H1 (cell line): ENCODE results near the gene POLR1G. TPM values are rescaled to one million over a fixed set of nuclear protein-coding genes. Genes with fewer than 3 reads are reported as not detected.

Source experiments
- CTCF ChIA-PET: fragments of 300-600 bp; sonication (Branson Sonifier 250); formaldehyde crosslinking; loops from one replicate; lab custom pipeline; 2021; ENCODE audit not compliant: partially characterized antibody; lab: Charles Lee
- POLR2A ChIA-PET: fragments of 300-600 bp; sonication (Branson Sonifier 250); formaldehyde crosslinking; loops from one replicate; lab custom pipeline; 2021; ENCODE audit warnings: inconsistent platforms; ENCODE audit not compliant: partially characterized antibody; lab: Charles Lee
- DNase-seq, 2 experiments: peaks; one replicate each; pipeline versions ENCODE4 v3.0.0 to v3.0.0-alpha.2; 2010 to 2022; ENCODE audit warnings: low spot score in 2 of 2, low read depth in 1 of 2, mixed read lengths in 1 of 2
- FAIRE-seq: peaks from 2 replicates; lab custom pipeline; 2011; peaks lifted over from hg19 to GRCh38; lab: Jason Lieb, UNC
- H2AFZ ChIP-seq: 2 replicates; pipeline ENCODE4 v1.8.1; 2012; ENCODE audit warnings: low read length, inconsistent platforms
- H2AK5ac ChIP-seq: 2 replicates; pipeline ENCODE4 v1.6.1; 2013; ENCODE audit warnings: low read depth, low read length
- H2BK120ac ChIP-seq: replicated peaks from 2 replicates; pipeline ENCODE3; 2013; ENCODE audit warnings: low read depth, low read length, inconsistent platforms
- H2BK12ac ChIP-seq: 2 replicates; pipeline ENCODE4 v1.6.1; 2013; ENCODE audit warnings: low read depth, low read length
- H2BK15ac ChIP-seq: 2 replicates; pipeline ENCODE4 v1.6.1; 2013; ENCODE audit warnings: low read length
- H2BK20ac ChIP-seq: 2 replicates; pipeline ENCODE4 v1.6.1; 2013; ENCODE audit warnings: low read length
- H2BK5ac ChIP-seq: 2 replicates; pipeline ENCODE4 v1.6.1; 2013; ENCODE audit warnings: low read depth, low read length
- H3K14ac ChIP-seq: 2 replicates; pipeline ENCODE4 v1.6.1; 2013; ENCODE audit warnings: inconsistent platforms; ENCODE audit not compliant: insufficient read length
- H3K18ac ChIP-seq: 2 replicates; pipeline ENCODE4 v1.6.1; 2013; ENCODE audit warnings: low read length; ENCODE audit errors: extremely low read depth
- H3K23ac ChIP-seq: 2 replicates; pipeline ENCODE4 v1.6.1; 2013; ENCODE audit warnings: inconsistent platforms; ENCODE audit not compliant: insufficient read length
- H3K23me2 ChIP-seq: 2 replicates; pipeline ENCODE4 v1.6.1; 2013; ENCODE audit warnings: low read depth, low read length
- H3K27ac ChIP-seq: 2 replicates; pipeline ENCODE4 v1.6.1; 2011; ENCODE audit warnings: low read depth, low read length, inconsistent platforms
- H3K27me3 ChIP-seq, 4 experiments: replicated peaks in 1 of 4; 1 replicate in 1 of 4; 2 replicates in 3 of 4; pipeline versions ENCODE4 v1.6.1 to v1.8.1; 2011 to 2013; ENCODE audit warnings: low read length in 3 of 4, mild to moderate bottlenecking in 3 of 4, inconsistent platforms in 2 of 4, mixed read lengths in 2 of 4, moderate library complexity in 1 of 4; ENCODE audit not compliant: control insufficient read depth in 3 of 4, insufficient read depth in 3 of 4; ENCODE audit errors: extremely low read depth in 1 of 4
- H3K36me3 ChIP-seq, 4 experiments: 2 replicates each; pipeline versions ENCODE4 v1.6.1 to v1.8.1; 2011 to 2013; ENCODE audit warnings: mild to moderate bottlenecking in 4 of 4, low read length in 3 of 4, moderate library complexity in 2 of 4, control low read depth in 1 of 4, inconsistent platforms in 1 of 4; ENCODE audit not compliant: insufficient read depth in 4 of 4, control insufficient read depth in 2 of 4
- H3K4ac ChIP-seq: replicated peaks from 2 replicates; pipeline ENCODE3; 2013; ENCODE audit warnings: low read length, low read depth, mixed read lengths, inconsistent platforms; ENCODE audit not compliant: insufficient read length
- H3K4me1 ChIP-seq, 4 experiments: replicated peaks in 1 of 4; 1 replicate in 1 of 4; 2 replicates in 3 of 4; pipeline versions ENCODE4 v1.6.1 to v1.8.1; 2011 to 2013; ENCODE audit warnings: low read length in 3 of 4, inconsistent platforms in 2 of 4, mixed read lengths in 1 of 4; ENCODE audit not compliant: insufficient read depth in 4 of 4, control insufficient read depth in 3 of 4
- H3K4me2 ChIP-seq, 2 experiments: 2 replicates each; pipeline versions ENCODE4 v1.6.1 to v1.8.1; 2011 to 2013; ENCODE audit warnings: low read depth in 2 of 2, low read length in 2 of 2, control low read depth in 1 of 2, inconsistent platforms in 1 of 2, mild to moderate bottlenecking in 1 of 2; ENCODE audit not compliant: insufficient read depth in 1 of 2
- H3K4me3 ChIP-seq, 4 experiments: fragments of 200-600, 300-600 bp in 1 of 4; sonication (generic), shearing (Covaris generic), sonication (Bioruptor Twin) in 1 of 4; 2 replicates each; pipeline versions ENCODE4 v1.5.1 to v1.8.1; 2011 to 2016; ENCODE audit warnings: low read length in 4 of 4, low read depth in 3 of 4, control low read depth in 2 of 4, inconsistent platforms in 2 of 4, mild to moderate bottlenecking in 2 of 4, mixed read lengths in 1 of 4, moderate library complexity in 1 of 4; ENCODE audit not compliant: insufficient read depth in 2 of 4; ENCODE audit errors: extremely low read depth in 1 of 4
- H3K56ac ChIP-seq: replicated peaks from 2 replicates; pipeline ENCODE3; 2013; ENCODE audit warnings: low read depth, mild to moderate bottlenecking, mixed read lengths, low read length, inconsistent platforms; ENCODE audit not compliant: insufficient read length
- H3K79me1 ChIP-seq: 2 replicates; pipeline ENCODE4 v1.6.1; 2013; ENCODE audit warnings: low read depth, low read length, control low read depth
- H3K79me2 ChIP-seq, 2 experiments: 2 replicates each; pipeline versions ENCODE4 v1.6.1 to v1.8.1; 2012 to 2013; ENCODE audit warnings: low read length in 2 of 2, mild to moderate bottlenecking in 2 of 2, inconsistent platforms in 1 of 2; ENCODE audit not compliant: insufficient read depth in 2 of 2, control insufficient read depth in 1 of 2
- H3K9ac ChIP-seq, 4 experiments: replicated peaks in 1 of 4; 1 replicate in 1 of 4; 2 replicates in 3 of 4; pipeline versions ENCODE4 v1.6.1 to v1.8.1; 2011 to 2013; ENCODE audit warnings: low read depth in 3 of 4, low read length in 3 of 4, control low read depth in 2 of 4, mild to moderate bottlenecking in 2 of 4, moderate library complexity in 2 of 4, inconsistent platforms in 1 of 4; ENCODE audit errors: extremely low read depth in 1 of 4
- H3K9me3 ChIP-seq, 2 experiments: 2 replicates each; pipeline versions ENCODE4 v1.6.1 to v1.8.1; 2012 to 2013; ENCODE audit warnings: mild to moderate bottlenecking in 2 of 2, moderate library complexity in 2 of 2, control low read depth in 1 of 2, inconsistent platforms in 1 of 2, low read depth in 1 of 2, low read length in 1 of 2, mixed read lengths in 1 of 2; ENCODE audit not compliant: insufficient read depth in 2 of 2
- H4K20me1 ChIP-seq, 2 experiments: replicated peaks in 1 of 2; 2 replicates each; pipeline versions ENCODE3 to v1.8.1; 2011 to 2013; ENCODE audit warnings: inconsistent platforms in 2 of 2, low read length in 2 of 2, mild to moderate bottlenecking in 1 of 2; ENCODE audit not compliant: insufficient read depth in 2 of 2, control insufficient read depth in 1 of 2
- H4K5ac ChIP-seq: 2 replicates; pipeline ENCODE4 v1.6.1; 2013; ENCODE audit warnings: low read length, low read depth, mixed read lengths, inconsistent platforms; ENCODE audit not compliant: insufficient read length
- H4K8ac ChIP-seq: 2 replicates; pipeline ENCODE4 v1.8.0; 2013; ENCODE audit warnings: mild to moderate bottlenecking, moderate library complexity, low read length, inconsistent platforms; ENCODE audit not compliant: insufficient read depth; ENCODE audit errors: extremely low read depth
- H4K91ac ChIP-seq: replicated peaks from 2 replicates; pipeline ENCODE3; 2013; ENCODE audit warnings: low read length, mixed read lengths, inconsistent platforms; ENCODE audit not compliant: insufficient read length
- ATF3 ChIP-seq: IDR thresholded peaks from 2 replicates; pipeline ENCODE4 v1.6.1; 2011; ENCODE audit warnings: low read depth, mild to moderate bottlenecking, low read length; ENCODE audit not compliant: insufficient read depth
- CBX5 ChIP-seq: fragments of 300-800, 300-1000 bp; sonication (generic); IDR thresholded peaks from 2 replicates; pipeline ENCODE4 v1.7.1; 2016; ENCODE audit warnings: antibody characterized with exemption, low read length, low read depth
- CHD1 ChIP-seq: IDR thresholded peaks from 2 replicates; pipeline ENCODE4 v1.6.1; 2012; ENCODE audit warnings: low read depth, low read length, improper control_type of control experiment
- CHD2 ChIP-seq: IDR thresholded peaks from 2 replicates; pipeline ENCODE4 v1.6.1; 2012; ENCODE audit warnings: low read length, improper control_type of control experiment
- CTBP2 ChIP-seq: IDR thresholded peaks from 2 replicates; pipeline ENCODE4 v1.7.0; 2011; ENCODE audit warnings: borderline replicate concordance, mild to moderate bottlenecking, moderate library complexity, mixed read lengths, low read length; ENCODE audit not compliant: insufficient read depth, insufficient read length
- KDM5A ChIP-seq: fragments of 200-600 bp; IDR thresholded peaks from 2 replicates; pipeline ENCODE4 v1.7.1; 2012; ENCODE audit warnings: mild to moderate bottlenecking, low read length, inconsistent platforms, mixed read lengths
- MAFK ChIP-seq: IDR thresholded peaks from 2 replicates; pipeline ENCODE4 v1.6.1; 2012; ENCODE audit warnings: low read depth, mild to moderate bottlenecking, improper control_type of control experiment, low read length
- RBBP5 ChIP-seq: IDR thresholded peaks from 2 replicates; pipeline ENCODE4 v1.7.1; 2012; ENCODE audit warnings: low read depth, mild to moderate bottlenecking, inconsistent platforms, low read length, moderate library complexity, borderline replicate concordance
- SP2 ChIP-seq: IDR thresholded peaks from 2 replicates; pipeline ENCODE4 v1.6.1; 2012; ENCODE audit warnings: mild to moderate bottlenecking, low read length, inconsistent platforms
- TAF7 ChIP-seq: optimal IDR thresholded peaks from 2 replicates; pipeline ENCODE3; 2011; ENCODE audit warnings: low read depth, mild to moderate bottlenecking, inconsistent platforms, low read length, moderate library complexity, borderline replicate concordance
- WGBS, 2 experiments: shearing (Covaris generic) in 1 of 2; methylation state at CpG; one replicate each; pipeline versions ENCODE4 v1.1.6 to v1.1.7; 2013 to 2015; ENCODE audit warnings: low lambda C conversion rate in 2 of 2, mixed read lengths in 2 of 2, inconsistent platforms in 1 of 2, low coverage in 1 of 2, missing lambda C conversion rate in 1 of 2; ENCODE audit not compliant: insufficient replicate concordance in 2 of 2, insufficient coverage in 1 of 2, insufficient read length in 1 of 2; ENCODE audit errors: extremely low coverage in 1 of 2, missing lambda C conversion rate in 1 of 2; 5-methylcytosine and 5-hydroxymethylcytosine counted together
- polyA plus RNA-seq, 7 experiments: library from polyadenylated mRNA; depleted of rRNA in 3 of 7; stranded (reverse) in 5 of 7; unstranded in 2 of 7; fragments of >200 nt in 5 of 7; fragments of 200-250 nt in 2 of 7; gene quantifications; 1 replicate in 5 of 7; 2 replicates in 1 of 7; 4 replicates in 1 of 7; pipeline versions ENCODE4 v1.2.1 to v1.2.3, GENCODE V29; 2011 to 2013; ENCODE audit warnings: missing spikeins in 2 of 7, mixed read lengths in 2 of 7
- total RNA-seq: library from RNA; stranded (reverse); fragmentation: NEBNext Ultra II Directional; extraction: Animal tissue kit (Norgen Biotek cat#: 25700); gene quantifications from 2 replicates; pipeline ENCODE4 v1.2.1, GENCODE V29; 2021

The POLR1G gene
- total and polyA plus RNA-seq, 2 of the 8 experiments (the other 6 are each of a cell fraction or from before 2014, with no cell fraction given) = 16.8 to 34.8 TPM

- Histone ChIP-seq H3K9me3 (no peaks in the 10 kb centered on the region), H3K9ac (no peak overlapping the region), H3K23ac (no peak overlapping the region), H2BK15ac (no peak overlapping the region), H3K79me1 (peaks cover 2% of the 10 kb centered on the region; the same call in 1 of the 2 replicates), H3K4me1 (peaks cover 0 to 11% (median 6%) of the 10 kb centered on the region in 4 experiments; a peak in 6 of 7 replicates), H4K8ac (no peak overlapping the region), H3K4ac (no peak overlapping the region), H3K23me2 (peaks cover 10% of the 10 kb centered on the region), H3K79me2 (peaks cover 0 to 9% of the 10 kb centered on the region in 2 experiments; a peak in 1 of 4 replicates), H3K18ac (no peak overlapping the region), H3K56ac (no peak overlapping the region), H3K27me3 (no peaks in the 10 kb centered on the region), H2BK5ac (no peak overlapping the region), H4K20me1 (peaks cover 0 to 6% of the 10 kb centered on the region in 2 experiments), H3K14ac (no peak overlapping the region), H3K36me3 (peaks cover 0 to 10% (median 6%) of the 10 kb centered on the region in 4 experiments; a peak in 5 of 8 replicates), H4K91ac (no peak overlapping the region), H3K4me3 (no peak overlapping the region), H2AK5ac (no peak overlapping the region), H2AFZ (no peak overlapping the region), H2BK120ac (no peak overlapping the region), H3K27ac (no peak overlapping the region), H4K5ac (no peak overlapping the region), H3K4me2 (no peak overlapping the region), H2BK20ac (no peak overlapping the region), H2BK12ac (no peak overlapping the region)
- FAIRE-seq = no peak
- CTCF ChIA-PET = interaction anchor here (0.9 to 2.4 kb wide), 3 partner anchors 16 to 59 kb away, joined by 3 to 9 read pairs (median 4); no protein-coding TSS in a partner anchor
- DNase-seq = no peak
- POLR2A ChIA-PET = interaction anchor here (0.9 to 1.9 kb wide), 3 partner anchors 8 to 14 kb away, joined by 3 to 9 read pairs (median 5); no protein-coding TSS in a partner anchor
- WGBS, 2 experiments = no CpG with 5 or more reads among the region's 3 CpGs
- TF ChIP-seq RBBP5 = no peak
- no peak for TF ChIP-seq CBX5
- TF ChIP-seq SP2 = no peak
- no peak for TF ChIP-seq MAFK
- no peak for TF ChIP-seq KDM5A
- no peak for TF ChIP-seq ATF3
- TF ChIP-seq TAF7 = no peak
- no peak for TF ChIP-seq CHD2
- TF ChIP-seq CHD1 = no peak
- no peak for TF ChIP-seq CTBP2
Measured at GRCh38 chr19:45419895-45420294, 13.5 kb downstream of the POLR1G start.
